Measurements from ENCODE around the gene SPATA9. TPM values are rescaled to one million over a fixed set of nuclear protein-coding genes. Genes with fewer than 3 reads are reported as not detected.
A peak's percentile ranks its signal among the peaks of the same experiment; 100 is the strongest.

The SPATA9 gene
- total and polyA plus RNA-seq, 2 of the 13 experiments (the other 11 are each of a cell fraction or from before 2014, with no cell fraction given), result not detected

DNA sequence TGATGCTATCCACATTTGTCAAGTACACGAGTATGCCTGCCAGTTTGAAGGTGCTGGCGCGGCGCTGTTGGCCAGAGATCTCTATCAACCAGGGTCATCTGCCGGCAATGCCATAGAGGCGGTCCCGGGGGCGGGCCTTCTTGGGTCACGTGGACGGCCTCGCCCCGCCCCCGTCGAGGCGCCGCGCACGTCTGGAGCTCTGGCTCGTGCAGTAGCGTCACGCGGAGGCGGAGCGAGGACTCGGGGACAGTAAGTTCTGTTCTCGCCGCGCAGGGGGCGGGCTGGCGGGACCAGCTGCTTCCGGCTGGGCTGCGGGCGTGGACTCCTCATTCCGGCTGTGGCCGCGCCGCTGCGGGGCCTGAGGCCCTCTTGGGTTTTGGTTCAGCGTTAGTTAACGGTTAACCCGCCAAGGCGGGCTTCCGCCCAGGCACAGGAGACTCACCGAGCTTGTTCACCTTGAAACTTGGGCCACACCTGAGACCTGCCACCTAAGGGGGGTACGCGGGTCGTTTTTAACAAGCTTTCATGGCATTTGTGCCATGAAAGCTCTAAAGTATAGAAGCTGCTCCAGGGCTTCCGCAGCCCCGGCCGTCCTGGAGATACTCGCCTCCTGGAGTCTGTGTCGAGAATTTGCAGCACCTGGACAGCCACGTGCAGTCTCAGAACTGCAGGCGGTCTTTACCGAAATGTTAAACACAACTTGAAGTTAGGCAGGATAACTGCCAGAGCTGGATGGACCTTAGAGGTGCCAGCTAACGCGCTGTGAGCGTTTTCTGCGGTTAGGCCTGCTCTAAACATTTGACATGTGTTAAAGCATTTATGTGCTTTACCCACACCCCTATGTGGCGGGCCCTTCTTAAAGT, 36.0 kb downstream of the SPATA9 start, which contains the start of gene RFESD:
RFESD (plus strand) TSS at position 209 of the 863 bp plus-strand sequence. CDS start 5,495 bp downstream, outside the sequence.
- Histone ChIP-seq H3K4me2 (ENCODE audit: low read depth, low read length) (peak within 1 kb of the TSS; percentile 77), H3K4me3 (replicated peaks in 1 of 3; ENCODE audit: insufficient read depth in 1 of 3, low read depth in 2 of 3, low read length in 3 of 3) (peak within 1 kb of the TSS; percentile 31 to 55 (median 39); a peak in 5 of 6 replicates), H3K27me3 (ENCODE audit: control insufficient read depth in 1 of 2, insufficient read depth in 2 of 2, low read length in 2 of 2) (no peaks in the 10 kb centered on the region), H3K79me2 (ENCODE audit: insufficient read depth, low read length) (no peaks in the 10 kb centered on the region), H3K9ac (ENCODE audit: insufficient read depth, low read depth, low read length) (peak within 1 kb of the TSS; percentile 61), H2AFZ (ENCODE audit: low read length) (peak within 1 kb of the TSS; percentile 58), H3K4me1 (ENCODE audit: insufficient read depth, low read length) (peaks cover 55% of the 10 kb centered on the region), H4K20me1 (ENCODE audit: insufficient read depth, low read length) (no peaks in the 10 kb centered on the region), H3K9me3 (ENCODE audit: low read length) (no peaks in the 10 kb centered on the region), H3K36me3 (replicated peaks in 1 of 2; ENCODE audit: control insufficient read depth in 1 of 2, insufficient read depth in 2 of 2, low read length in 2 of 2) (no peaks in the 10 kb centered on the region), H3K27ac (ENCODE audit: extremely low read length, insufficient read depth, low read length) (peak within 1 kb of the TSS; percentile 90)
- peak; percentile 98 for ATAC-seq
- ChIA-PET CTCF (ENCODE audit: low intra/inter-chr PET ratio, low total read pairs) (interaction anchor here (3.0 kb wide), 1 partner anchor 200 kb away, joined by 11 read pairs; no protein-coding TSS in a partner anchor), POLR2A (interaction anchor here (0.7 to 1.9 kb wide), 23 partner anchors 9 to 1161 kb away, joined by 3 to 31 read pairs (median 4); partner anchors contain the start of genes ARSK, ERAP1, GLRX and RHOBTB3)
- in situ Hi-C loops (cut with HindIII; ENCODE audit: extremely low pct_ligation_motif_present, low pct_unique_long_range_greater_than_20kb), result loop anchor here (25.0 kb wide), 1 partner anchor 691 kb away; no protein-coding TSS in a partner anchor
- intact Hi-C loops (cut with micrococcal nuclease; ENCODE audit: unreplicated experiment), result loop anchor here (5.0 to 10.0 kb wide), 4 partner anchors 86 to 948 kb away; partner anchors contain the start of genes ARSK, RHOBTB3 and SKIC3
- TSS peak; percentile 98 for BruUV-seq (replicated peaks)
- peak; percentile 96 for DNase-seq (ENCODE audit: low spot score)
- FAIRE-seq, result peak; percentile 80
- 11% methylated on average over 15 of the region's 60 CpGs for WGBS (ENCODE audit: low lambda C conversion rate)
- TF ChIP-seq HNRNPK (IDR thresholded peaks at IDR 0.05; ENCODE audit: low read depth, low read length, poor library complexity, severe bottlenecking) (peak; percentile 73), ZNF790 (CRISPR knock-in tag; IDR thresholded peaks at IDR 0.05; ENCODE audit: borderline replicate concordance) (peak; percentile 79; the same call in 1 of the 2 replicates), ZNF350 (CRISPR knock-in tag; IDR thresholded peaks at IDR 0.05; ENCODE audit: borderline replicate concordance, low read depth) (peak; percentile 87; the same call in 1 of the 2 replicates), KDM4B (CRISPR knock-in tag; IDR thresholded peaks at IDR 0.05) (peak; percentile 75; the same call in 1 of the 2 replicates), RFX3 (CRISPR knock-in tag; IDR thresholded peaks at IDR 0.05) (no peak), RNF2 (conservative IDR thresholded peaks at IDR 0.05; ENCODE audit: low read depth) (no peak; the same call in none of the 2 replicates), CENPT (CRISPR knock-in tag; IDR thresholded peaks at IDR 0.05; ENCODE audit: low read depth) (0 out of 2 replicates have a peak, but pooled peaks have one; percentile 62), ZNF3 (CRISPR knock-in tag; IDR thresholded peaks at IDR 0.05) (no peak), CC2D1A (CRISPR knock-in tag; IDR thresholded peaks at IDR 0.05) (no peak), NRL (CRISPR knock-in tag; IDR thresholded peaks at IDR 0.05; ENCODE audit: borderline replicate concordance) (peak; percentile 52; the same call in 1 of the 2 replicates), CBX5 (CRISPR knock-in tag; IDR thresholded peaks at IDR 0.05; ENCODE audit: borderline replicate concordance) (0 out of 2 replicates have a peak, but pooled peaks have one; percentile 63), ZNF775 (CRISPR knock-in tag; IDR thresholded peaks at IDR 0.05; ENCODE audit: borderline replicate concordance) (peak; percentile 39; the same call in 1 of the 2 replicates), FOXO1 (CRISPR knock-in tag; IDR thresholded peaks at IDR 0.05) (peak; percentile 67; the same call in 1 of the 2 replicates), ZNF614 (CRISPR knock-in tag; IDR thresholded peaks at IDR 0.05; ENCODE audit: borderline replicate concordance) (peak; percentile 89)
- TF ChIP-seq, protein P1, sequence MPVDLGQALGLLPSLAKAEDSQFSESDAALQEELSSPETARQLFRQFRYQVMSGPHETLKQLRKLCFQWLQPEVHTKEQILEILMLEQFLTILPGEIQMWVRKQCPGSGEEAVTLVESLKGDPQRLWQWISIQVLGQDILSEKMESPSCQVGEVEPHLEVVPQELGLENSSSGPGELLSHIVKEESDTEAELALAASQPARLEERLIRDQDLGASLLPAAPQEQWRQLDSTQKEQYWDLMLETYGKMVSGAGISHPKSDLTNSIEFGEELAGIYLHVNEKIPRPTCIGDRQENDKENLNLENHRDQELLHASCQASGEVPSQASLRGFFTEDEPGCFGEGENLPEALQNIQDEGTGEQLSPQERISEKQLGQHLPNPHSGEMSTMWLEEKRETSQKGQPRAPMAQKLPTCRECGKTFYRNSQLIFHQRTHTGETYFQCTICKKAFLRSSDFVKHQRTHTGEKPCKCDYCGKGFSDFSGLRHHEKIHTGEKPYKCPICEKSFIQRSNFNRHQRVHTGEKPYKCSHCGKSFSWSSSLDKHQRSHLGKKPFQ (CRISPR knock-in tag; IDR thresholded peaks at IDR 0.05; ENCODE audit: insufficient replicate concordance), result peak; percentile 84
- TF ChIP-seq, protein P2, sequence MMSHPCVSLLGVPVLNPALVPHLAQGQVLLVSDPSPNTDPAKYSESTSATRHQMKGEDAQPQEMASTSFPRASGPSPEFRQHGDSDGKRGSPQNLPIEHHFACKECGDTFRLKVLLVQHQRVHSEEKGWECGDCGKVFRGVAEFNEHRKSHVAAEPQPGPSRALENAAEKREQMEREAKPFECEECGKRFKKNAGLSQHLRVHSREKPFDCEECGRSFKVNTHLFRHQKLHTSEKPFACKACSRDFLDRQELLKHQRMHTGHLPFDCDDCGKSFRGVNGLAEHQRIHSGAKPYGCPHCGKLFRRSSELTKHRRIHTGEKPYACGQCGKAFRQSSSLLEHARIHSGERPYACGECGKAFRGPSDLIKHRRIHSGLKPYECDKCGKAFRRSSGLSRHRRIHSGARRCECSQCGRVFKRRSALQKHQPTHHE (CRISPR knock-in tag; IDR thresholded peaks at IDR 0.05; ENCODE audit: borderline replicate concordance), result 0 out of 2 replicates have a peak, but pooled peaks have one; percentile 62
- TF ChIP-seq, protein P3, sequence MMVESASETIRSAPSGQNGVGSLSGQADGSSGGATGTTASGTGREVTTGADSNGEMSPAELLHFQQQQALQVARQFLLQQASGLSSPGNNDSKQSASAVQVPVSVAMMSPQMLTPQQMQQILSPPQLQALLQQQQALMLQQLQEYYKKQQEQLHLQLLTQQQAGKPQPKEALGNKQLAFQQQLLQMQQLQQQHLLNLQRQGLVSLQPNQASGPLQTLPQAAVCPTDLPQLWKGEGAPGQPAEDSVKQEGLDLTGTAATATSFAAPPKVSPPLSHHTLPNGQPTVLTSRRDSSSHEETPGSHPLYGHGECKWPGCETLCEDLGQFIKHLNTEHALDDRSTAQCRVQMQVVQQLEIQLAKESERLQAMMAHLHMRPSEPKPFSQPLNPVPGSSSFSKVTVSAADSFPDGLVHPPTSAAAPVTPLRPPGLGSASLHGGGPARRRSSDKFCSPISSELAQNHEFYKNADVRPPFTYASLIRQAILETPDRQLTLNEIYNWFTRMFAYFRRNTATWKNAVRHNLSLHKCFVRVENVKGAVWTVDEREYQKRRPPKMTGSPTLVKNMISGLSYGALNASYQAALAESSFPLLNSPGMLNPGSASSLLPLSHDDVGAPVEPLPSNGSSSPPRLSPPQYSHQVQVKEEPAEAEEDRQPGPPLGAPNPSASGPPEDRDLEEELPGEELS (CRISPR knock-in tag; IDR thresholded peaks at IDR 0.05), result peak; percentile 73
